ENCODE results near the gene CDH6. TPM values are rescaled to one million over a fixed set of nuclear protein-coding genes. Genes with fewer than 3 reads are reported as not detected.

Gene CDH6
- polyA plus RNA-seq, 1 donor: 13.1 TPM

DNA sequence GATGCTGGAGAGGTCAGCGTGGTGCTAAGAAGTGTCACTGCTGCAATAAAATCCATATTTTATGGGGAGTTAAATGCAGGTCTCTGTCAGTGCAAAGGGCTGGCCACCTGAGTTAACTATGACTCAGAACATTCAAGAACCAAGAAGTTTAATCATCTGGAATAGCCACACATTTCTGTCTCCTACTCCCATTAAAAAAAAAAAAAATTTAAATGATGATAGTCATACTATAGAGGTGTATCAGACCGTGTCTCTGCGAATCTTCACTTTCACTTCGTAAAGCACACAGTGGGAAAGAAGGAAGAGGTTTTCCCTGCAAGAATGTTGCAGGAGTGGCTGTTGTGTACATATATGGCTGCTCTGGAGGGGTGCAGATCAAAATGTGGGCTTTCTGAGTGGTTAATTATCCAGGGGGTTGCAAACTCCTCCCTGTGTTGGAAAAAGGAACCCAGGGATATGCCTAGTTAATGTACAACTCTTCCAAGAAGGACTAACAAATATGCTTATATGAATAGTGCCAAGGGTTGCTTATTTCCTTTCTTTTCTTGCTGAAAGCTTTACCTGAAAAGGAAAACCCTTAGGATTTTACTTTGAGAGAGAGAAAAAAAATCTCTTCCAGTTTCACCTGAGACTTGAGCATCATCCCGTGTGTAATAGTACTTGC, 1.5 kb downstream of the CDH6 start:
- H3K4me1 ChIP-seq (ENCODE audit: control insufficient read depth, insufficient read depth, low read length): peaks cover 7% of the 10 kb centered on the region
- WGBS (ENCODE audit: insufficient coverage, low lambda C conversion rate): no CpG with 5 or more reads among the region's 5 CpGs
- H3K36me3 ChIP-seq (ENCODE audit: control insufficient read depth, insufficient read depth, low read length): no peaks in the 10 kb centered on the region
- peak in 1 of 2 donors; percentile 76 for DNase-seq
- no peaks in the 10 kb centered on the region for H3K9me3 ChIP-seq (ENCODE audit: control insufficient read depth, low read depth, low read length)
- H3K4me3 ChIP-seq (ENCODE audit: low read length): peak overlapping the region; percentile 73
- H3K27me3 ChIP-seq (ENCODE audit: control insufficient read depth, insufficient read depth, low read length): peaks cover 5% of the 10 kb centered on the region
- peak overlapping the region; percentile 71 for H3K27ac ChIP-seq (ENCODE audit: low read length)

DNA sequence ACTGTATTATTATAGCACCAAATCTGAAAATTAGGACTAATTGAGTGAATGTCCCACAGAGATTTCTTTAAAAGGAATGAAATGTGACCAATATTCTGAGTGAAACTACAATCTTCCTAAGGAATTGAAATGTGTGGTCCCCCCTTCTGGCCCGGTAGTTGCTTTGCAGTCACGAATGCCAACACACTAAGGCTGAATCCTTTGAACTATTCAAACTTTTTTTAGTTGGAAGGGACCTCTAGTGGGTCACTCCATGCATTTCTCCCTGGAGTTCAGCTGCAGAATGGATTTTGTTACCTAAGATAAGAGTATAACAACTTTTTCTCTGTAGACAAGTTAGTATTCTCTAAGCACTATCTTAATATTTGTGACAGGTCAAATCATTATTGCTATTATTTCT, 2.8 kb downstream of the CDH6 start:
- Histone ChIP-seq H3K27me3 (ENCODE audit: control insufficient read depth, insufficient read depth, low read length) (peaks cover 5% of the 10 kb centered on the region), H3K4me3 (ENCODE audit: low read length) (no peak overlapping the region), H3K9me3 (ENCODE audit: control insufficient read depth, low read depth, low read length) (no peaks in the 10 kb centered on the region), H3K4me1 (ENCODE audit: control insufficient read depth, insufficient read depth, low read length) (peaks cover 7% of the 10 kb centered on the region), H3K36me3 (ENCODE audit: control insufficient read depth, insufficient read depth, low read length) (no peaks in the 10 kb centered on the region), H3K27ac (ENCODE audit: low read length) (peak overlapping the region; percentile 71)
- peak in 1 of 2 donors; percentile 22 for DNase-seq
- no CpG with 5 or more reads among the region's 2 CpGs for WGBS (ENCODE audit: insufficient coverage, low lambda C conversion rate)

DNA sequence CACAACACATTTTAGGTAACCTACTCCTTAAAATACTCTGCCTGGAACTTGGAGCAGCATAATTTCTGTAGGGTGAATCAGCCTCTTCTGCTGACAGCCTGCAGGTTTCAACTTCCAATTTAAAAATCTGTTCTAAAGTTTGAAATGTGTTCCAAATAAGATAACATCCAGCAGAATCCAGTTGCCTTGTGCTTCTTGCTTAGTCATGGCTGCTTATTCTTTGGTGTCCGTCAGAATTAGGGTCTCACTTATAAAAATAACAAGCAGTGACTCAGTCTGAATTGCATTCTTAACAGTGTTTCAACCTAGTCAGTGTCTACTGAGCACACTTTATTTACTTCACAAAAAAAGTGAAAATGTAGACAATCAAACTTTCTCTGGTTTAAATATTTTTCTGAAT, 3.7 kb downstream of the CDH6 start:
- H3K4me1 ChIP-seq (ENCODE audit: control insufficient read depth, insufficient read depth, low read length): peaks cover 7% of the 10 kb centered on the region
- WGBS (ENCODE audit: insufficient coverage, low lambda C conversion rate): no CpG with 5 or more reads among the region's 1 CpG
- no peak overlapping the region for H3K4me3 ChIP-seq (ENCODE audit: low read length)
- H3K36me3 ChIP-seq (ENCODE audit: control insufficient read depth, insufficient read depth, low read length): no peaks in the 10 kb centered on the region
- DNase-seq: no peak
- H3K27me3 ChIP-seq (ENCODE audit: control insufficient read depth, insufficient read depth, low read length): peaks cover 5% of the 10 kb centered on the region
- no peaks in the 10 kb centered on the region for H3K9me3 ChIP-seq (ENCODE audit: control insufficient read depth, low read depth, low read length)
- no peak overlapping the region for H3K27ac ChIP-seq (ENCODE audit: low read length)

DNA sequence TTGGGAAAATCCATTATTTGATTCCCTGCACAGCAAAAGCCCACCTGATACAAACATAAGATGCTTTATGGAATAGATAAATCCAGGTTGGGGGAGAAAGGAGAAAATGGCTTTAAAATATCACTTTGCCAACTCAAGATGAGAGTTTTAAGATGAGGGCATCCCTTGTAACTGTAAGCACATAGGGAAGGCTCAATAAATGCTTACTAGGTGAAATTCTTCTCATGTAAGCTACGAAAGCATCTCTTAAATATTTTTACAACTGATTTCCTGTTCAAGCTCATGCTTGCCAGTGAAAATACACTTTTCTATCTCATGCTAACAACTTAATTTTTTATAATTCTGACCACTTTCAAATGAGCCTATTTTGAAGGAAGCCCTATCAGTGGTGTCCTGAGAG, 11.5 kb downstream of the CDH6 start:
- no peaks in the 10 kb centered on the region for H3K27me3 ChIP-seq (ENCODE audit: control insufficient read depth, insufficient read depth, low read length)
- no peak overlapping the region for H3K4me3 ChIP-seq (ENCODE audit: low read length)
- H3K36me3 ChIP-seq (ENCODE audit: control insufficient read depth, insufficient read depth, low read length): no peaks in the 10 kb centered on the region
- H3K27ac ChIP-seq (ENCODE audit: low read length): no peak overlapping the region
- 60% methylated on average over 1 of the region's 1 CpG for WGBS (ENCODE audit: insufficient coverage, low lambda C conversion rate)
- DNase-seq: no peak
- no peaks in the 10 kb centered on the region for H3K9me3 ChIP-seq (ENCODE audit: control insufficient read depth, low read depth, low read length)
- no peaks in the 10 kb centered on the region for H3K4me1 ChIP-seq (ENCODE audit: control insufficient read depth, insufficient read depth, low read length)

DNA sequence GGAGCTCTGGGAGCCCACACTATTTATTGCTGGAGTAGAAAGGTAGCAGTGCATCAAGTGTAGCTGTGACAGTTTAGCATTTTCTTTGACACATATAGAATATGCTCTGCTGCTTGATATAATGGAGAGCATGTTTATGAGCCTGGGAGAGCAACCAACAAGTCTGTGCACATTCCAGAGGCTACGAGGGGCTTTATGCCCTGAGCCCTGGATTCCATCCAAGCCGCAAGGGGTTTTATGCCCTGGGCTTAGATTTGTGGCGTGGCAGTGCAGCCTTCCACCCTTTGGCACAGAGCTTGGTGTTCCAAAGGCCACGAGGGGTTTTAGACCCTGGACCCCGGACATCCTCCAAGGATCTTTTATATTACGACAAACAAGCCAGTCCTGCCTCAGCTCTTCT, 14.6 kb downstream of the CDH6 start:
- Histone ChIP-seq H3K27me3 (ENCODE audit: control insufficient read depth, insufficient read depth, low read length) (no peaks in the 10 kb centered on the region), H3K4me1 (ENCODE audit: control insufficient read depth, insufficient read depth, low read length) (no peaks in the 10 kb centered on the region), H3K27ac (ENCODE audit: low read length) (no peak overlapping the region), H3K9me3 (ENCODE audit: control insufficient read depth, low read depth, low read length) (no peaks in the 10 kb centered on the region), H3K36me3 (ENCODE audit: control insufficient read depth, insufficient read depth, low read length) (no peaks in the 10 kb centered on the region), H3K4me3 (ENCODE audit: low read length) (no peak overlapping the region)
- DNase-seq: no peak
- WGBS (ENCODE audit: insufficient coverage, low lambda C conversion rate): no CpG with 5 or more reads among the region's 6 CpGs

DNA sequence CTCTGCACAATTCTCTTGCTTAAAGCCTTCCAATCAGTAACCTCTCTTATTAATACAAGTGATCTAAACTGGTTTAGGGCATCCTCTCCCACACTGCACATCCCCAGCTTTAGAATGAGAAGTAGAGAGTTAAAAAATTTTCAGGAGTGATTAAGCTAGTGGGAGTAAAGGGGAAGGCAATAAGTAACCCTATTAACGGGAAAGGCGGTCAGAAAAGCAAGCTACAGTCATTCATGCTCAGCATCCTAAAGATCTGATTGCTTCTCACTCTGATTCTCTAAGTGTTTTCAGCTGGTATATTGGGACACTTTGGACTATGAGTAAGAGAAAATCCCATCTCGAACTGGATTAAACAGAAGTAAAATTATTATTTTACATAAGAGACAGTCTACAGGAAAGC, 15.8 kb downstream of the CDH6 start:
- no peak for DNase-seq
- WGBS (ENCODE audit: insufficient coverage, low lambda C conversion rate): 83% methylated on average over 1 of the region's 3 CpGs
- H3K27me3 ChIP-seq (ENCODE audit: control insufficient read depth, insufficient read depth, low read length): no peaks in the 10 kb centered on the region

DNA sequence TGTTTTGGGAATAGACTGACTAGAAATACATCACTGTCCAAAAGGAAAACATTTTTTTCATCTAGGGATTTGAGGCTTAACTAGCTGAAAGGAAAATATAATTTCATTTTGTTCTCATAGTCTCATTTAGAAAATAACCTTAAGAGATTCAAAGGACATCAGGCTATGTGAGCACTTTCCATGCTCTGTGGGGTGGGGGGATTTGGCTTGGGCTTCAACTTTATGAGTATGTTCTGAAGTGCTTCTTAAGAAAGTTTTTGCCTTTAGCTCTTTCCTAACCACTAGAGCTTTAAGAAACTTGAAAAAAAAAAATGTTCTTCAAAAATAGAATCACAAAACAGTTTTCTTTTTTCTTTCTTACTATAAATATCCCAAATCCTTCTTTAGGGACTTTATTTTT, 17.6 kb downstream of the CDH6 start:
- Histone ChIP-seq H3K36me3 (ENCODE audit: control insufficient read depth, insufficient read depth, low read length) (no peaks in the 10 kb centered on the region), H3K9me3 (ENCODE audit: control insufficient read depth, low read depth, low read length) (no peaks in the 10 kb centered on the region), H3K4me3 (ENCODE audit: low read length) (no peak overlapping the region), H3K4me1 (ENCODE audit: control insufficient read depth, insufficient read depth, low read length) (peaks cover 16% of the 10 kb centered on the region), H3K27ac (ENCODE audit: low read length) (no peak overlapping the region), H3K27me3 (ENCODE audit: control insufficient read depth, insufficient read depth, low read length) (no peaks in the 10 kb centered on the region)
- no peak for DNase-seq

More for the DNA sequence above, 15.8 kb downstream of the CDH6 start:
- Histone ChIP-seq H3K4me3 (ENCODE audit: low read length) (no peak overlapping the region), H3K9me3 (ENCODE audit: control insufficient read depth, low read depth, low read length) (no peaks in the 10 kb centered on the region), H3K27ac (ENCODE audit: low read length) (no peak overlapping the region), H3K36me3 (ENCODE audit: control insufficient read depth, insufficient read depth, low read length) (no peaks in the 10 kb centered on the region), H3K4me1 (ENCODE audit: control insufficient read depth, insufficient read depth, low read length) (peaks cover 5% of the 10 kb centered on the region)

DNA sequence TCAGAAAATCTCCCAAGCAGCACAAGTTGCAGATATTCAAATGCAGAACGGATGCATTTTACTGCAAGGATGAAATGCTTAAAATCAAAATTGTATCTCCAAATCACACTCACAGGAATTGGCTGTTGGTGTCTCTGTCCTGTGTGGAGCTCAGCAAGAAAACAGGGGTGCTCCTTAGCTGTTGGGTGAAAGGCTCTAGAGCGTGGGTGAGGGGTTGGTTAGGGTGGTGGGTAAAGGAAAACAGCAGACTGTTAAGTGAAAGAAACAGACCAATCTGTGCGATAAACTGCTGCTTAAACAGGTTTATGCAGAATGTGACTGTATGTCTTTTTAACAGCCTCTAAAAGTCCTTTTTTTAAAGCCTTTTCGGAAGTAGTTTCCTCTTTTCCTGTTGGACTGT, 19.8 kb downstream of the CDH6 start:
- WGBS (ENCODE audit: insufficient coverage, low lambda C conversion rate): 20% methylated on average over 2 of the region's 4 CpGs
- H3K4me1 ChIP-seq (ENCODE audit: control insufficient read depth, insufficient read depth, low read length): peaks cover 22% of the 10 kb centered on the region
- H3K27me3 ChIP-seq (ENCODE audit: control insufficient read depth, insufficient read depth, low read length): no peaks in the 10 kb centered on the region
- H3K9me3 ChIP-seq (ENCODE audit: control insufficient read depth, low read depth, low read length): no peaks in the 10 kb centered on the region
- H3K27ac ChIP-seq (ENCODE audit: low read length): peak overlapping the region; percentile 86
- no peak for DNase-seq
- no peaks in the 10 kb centered on the region for H3K36me3 ChIP-seq (ENCODE audit: control insufficient read depth, insufficient read depth, low read length)
- H3K4me3 ChIP-seq (ENCODE audit: low read length): peak overlapping the region; percentile 29

DNA sequence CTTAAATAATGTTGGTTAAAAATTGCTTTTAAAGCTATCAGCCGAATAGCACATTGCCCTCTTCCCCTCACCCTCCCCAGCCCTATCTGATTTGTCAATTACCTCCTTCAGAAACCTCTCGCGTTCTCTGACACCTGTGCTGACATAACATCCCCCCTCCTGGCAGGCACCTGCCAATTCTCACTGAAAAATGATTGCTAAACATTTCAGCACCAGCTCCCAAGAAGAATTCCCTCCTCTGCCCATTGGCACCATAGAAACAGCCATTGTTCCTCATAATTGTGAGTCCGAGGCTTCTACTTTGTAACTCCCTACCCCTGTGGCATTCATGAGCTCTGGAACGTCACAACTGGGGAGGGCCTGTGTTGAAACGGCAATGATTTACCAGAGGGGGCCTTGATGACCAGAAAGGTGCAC, 20.2 kb downstream of the CDH6 start:
- H3K27ac ChIP-seq (ENCODE audit: low read length): peak overlapping the region; percentile 86
- H3K4me1 ChIP-seq (ENCODE audit: control insufficient read depth, insufficient read depth, low read length): peaks cover 26% of the 10 kb centered on the region
- peak; percentile 65 to 89 for DNase-seq
- H3K27me3 ChIP-seq (ENCODE audit: control insufficient read depth, insufficient read depth, low read length): no peaks in the 10 kb centered on the region
- no peaks in the 10 kb centered on the region for H3K9me3 ChIP-seq (ENCODE audit: control insufficient read depth, low read depth, low read length)
- peak overlapping the region; percentile 29 for H3K4me3 ChIP-seq (ENCODE audit: low read length)
- no peaks in the 10 kb centered on the region for H3K36me3 ChIP-seq (ENCODE audit: control insufficient read depth, insufficient read depth, low read length)
- 17% methylated on average over 1 of the region's 6 CpGs for WGBS (ENCODE audit: insufficient coverage, low lambda C conversion rate)

DNA sequence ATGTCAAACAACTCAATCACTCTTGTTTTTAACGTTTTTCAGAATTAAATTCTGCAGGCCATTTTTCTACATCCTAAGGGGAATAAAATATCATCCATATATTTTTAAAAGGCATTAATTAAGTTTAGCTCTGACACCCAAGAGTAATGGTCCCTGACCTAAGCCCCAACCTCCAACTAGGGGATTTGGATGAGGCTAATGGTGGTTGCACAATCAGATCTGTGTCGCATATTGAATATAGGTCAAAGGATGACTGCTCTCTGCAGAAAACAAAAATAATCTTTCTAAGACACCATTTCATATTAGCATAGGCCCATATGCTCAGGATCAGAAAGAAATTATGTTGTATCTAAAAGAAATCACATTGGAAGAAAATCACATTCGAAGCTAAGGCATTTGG, 20.7 kb downstream of the CDH6 start:
- Histone ChIP-seq H3K9me3 (ENCODE audit: control insufficient read depth, low read depth, low read length) (no peaks in the 10 kb centered on the region), H3K27me3 (ENCODE audit: control insufficient read depth, insufficient read depth, low read length) (no peaks in the 10 kb centered on the region), H3K4me3 (ENCODE audit: low read length) (no peak overlapping the region), H3K4me1 (ENCODE audit: control insufficient read depth, insufficient read depth, low read length) (peaks cover 30% of the 10 kb centered on the region), H3K36me3 (ENCODE audit: control insufficient read depth, insufficient read depth, low read length) (no peaks in the 10 kb centered on the region), H3K27ac (ENCODE audit: low read length) (peak overlapping the region; percentile 86)
- no peak for DNase-seq
- 14% methylated on average over 2 of the region's 3 CpGs for WGBS (ENCODE audit: insufficient coverage, low lambda C conversion rate)

DNA sequence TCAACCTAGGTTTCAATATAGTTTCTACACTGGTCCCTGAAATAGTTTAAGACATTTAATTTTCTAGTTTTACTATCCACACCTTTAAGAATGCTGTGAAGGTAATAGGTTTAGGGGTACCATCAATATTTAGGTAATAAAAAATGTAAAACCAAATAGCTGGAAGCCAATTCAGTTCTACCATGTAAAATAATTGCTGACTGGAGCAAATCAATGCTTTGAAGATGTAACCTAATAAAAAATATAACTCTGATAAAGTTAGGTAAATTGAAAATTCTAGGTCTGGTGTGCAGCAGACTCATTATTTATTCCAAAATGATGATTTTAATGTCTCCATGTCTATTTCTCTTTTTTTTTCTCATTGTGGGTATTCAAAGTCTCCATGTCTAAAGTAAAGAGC, 21.8 kb downstream of the CDH6 start:
- no peak overlapping the region for H3K4me3 ChIP-seq (ENCODE audit: low read length)
- H3K27ac ChIP-seq (ENCODE audit: low read length): no peak overlapping the region
- no peak for DNase-seq
- no peaks in the 10 kb centered on the region for H3K9me3 ChIP-seq (ENCODE audit: control insufficient read depth, low read depth, low read length)
- no peaks in the 10 kb centered on the region for H3K27me3 ChIP-seq (ENCODE audit: control insufficient read depth, insufficient read depth, low read length)
- H3K36me3 ChIP-seq (ENCODE audit: control insufficient read depth, insufficient read depth, low read length): no peaks in the 10 kb centered on the region
- peaks cover 38% of the 10 kb centered on the region for H3K4me1 ChIP-seq (ENCODE audit: control insufficient read depth, insufficient read depth, low read length)
